ENCODE data around the gene FRAT1. TPM values are rescaled to one million over a fixed set of nuclear protein-coding genes. Genes with fewer than 3 reads are reported as not detected.

FRAT1 gene
- total RNA-seq, 1 experiment from 2014 or later: 1.7 TPM

DNA sequence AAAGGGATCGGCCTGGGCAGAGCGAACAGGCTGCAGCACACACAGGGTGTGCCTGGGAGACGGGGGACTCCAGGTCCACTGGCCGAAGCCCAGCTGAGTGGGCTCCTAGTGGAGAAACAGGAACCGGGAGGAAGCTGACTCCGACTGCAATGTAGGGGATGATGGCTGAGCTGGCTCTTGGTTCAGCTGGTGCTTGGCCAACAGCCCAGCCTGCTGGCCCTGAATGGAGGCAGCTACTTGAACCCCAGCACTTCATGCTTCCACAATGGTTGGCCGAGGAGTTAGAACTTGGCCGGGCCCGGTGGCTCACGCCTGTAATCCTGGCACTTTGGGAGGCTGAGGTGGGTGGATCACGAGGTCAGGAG lies 42.4 kb downstream of the FRAT1 start:
- Histone ChIP-seq H3K27me3 (ENCODE audit: insufficient read depth, low read length) (no peaks in the 10 kb centered on the region), H3K4me2 (ENCODE audit: low read length) (no peak overlapping the region), H2AFZ (ENCODE audit: low read depth, low read length, poor library complexity, severe bottlenecking) (no peak overlapping the region), H3K4me3 (replicated peaks in 1 of 2; ENCODE audit: low read depth in 1 of 2, low read length in 2 of 2) (no peak overlapping the region), H3K36me3 (ENCODE audit: control insufficient read depth in 1 of 2, insufficient read depth in 2 of 2, low read length in 2 of 2) (peaks cover 19 to 63% of the 10 kb centered on the region in 2 experiments), H3K9me3 (ENCODE audit: control insufficient read depth in 1 of 2, insufficient read depth in 1 of 2, low read depth in 1 of 2, low read length in 2 of 2) (no peaks in the 10 kb centered on the region), H3K27ac (ENCODE audit: low read depth, low read length) (no peak overlapping the region), H3K9me2 (ENCODE audit: insufficient read depth) (no peaks in the 10 kb centered on the region), H3K4me1 (ENCODE audit: control insufficient read depth in 1 of 2, insufficient read depth in 2 of 2, low read length in 2 of 2) (no peaks in the 10 kb centered on the region), H3K79me2 (ENCODE audit: insufficient read depth, low read length) (no peaks in the 10 kb centered on the region), H4K20me1 (ENCODE audit: insufficient read depth) (no peaks in the 10 kb centered on the region), H3K9ac (ENCODE audit: low read length) (no peak overlapping the region)
- POLR2A ChIA-PET: no interaction called here
- CTCF ChIA-PET: interaction anchor here (0.7 kb wide), 1 partner anchor 336 kb away, joined by 3 read pairs; no protein-coding TSS in a partner anchor
- intact Hi-C loops (cut with micrococcal nuclease): no loop called here
- ATAC-seq (no peak), DNase-seq (ENCODE audit: low read depth, low spot score) (no peak)
- RAD21 ChIA-PET (ENCODE audit: low non-redundant PET in 1 of 2, low total read pairs in 2 of 2, uncharacterized antibody in 2 of 2, unreplicated experiment in 2 of 2): no interaction called here
- BruUV-seq (replicated peaks): no TSS peak
- TF ChIP-seq ZFX (IDR thresholded peaks at IDR 0.05): no peak
- TF ChIP-seq ZBTB33 (IDR thresholded peaks at IDR 0.05; ENCODE audit: extremely low read depth, insufficient replicate concordance, low read length): no peak

GRCh38 chr10:97362310-97363033 lies 43.4 kb downstream of the FRAT1 start:
- Histone ChIP-seq H3K9me2 (ENCODE audit: insufficient read depth) (no peaks in the 10 kb centered on the region), H3K27me3 (ENCODE audit: insufficient read depth, low read length) (no peaks in the 10 kb centered on the region), H3K36me3 (ENCODE audit: control insufficient read depth in 1 of 2, insufficient read depth in 2 of 2, low read length in 2 of 2) (peaks cover 16 to 56% of the 10 kb centered on the region in 2 experiments), H4K20me1 (ENCODE audit: insufficient read depth) (no peaks in the 10 kb centered on the region), H3K27ac (ENCODE audit: low read depth, low read length) (no peak overlapping the region), H2AFZ (ENCODE audit: low read depth, low read length, poor library complexity, severe bottlenecking) (no peak overlapping the region), H3K4me3 (replicated peaks in 1 of 2; ENCODE audit: low read depth in 1 of 2, low read length in 2 of 2) (no peak overlapping the region), H3K9me3 (ENCODE audit: control insufficient read depth in 1 of 2, insufficient read depth in 1 of 2, low read depth in 1 of 2, low read length in 2 of 2) (no peaks in the 10 kb centered on the region), H3K79me2 (ENCODE audit: insufficient read depth, low read length) (no peaks in the 10 kb centered on the region), H3K4me1 (ENCODE audit: control insufficient read depth in 1 of 2, insufficient read depth in 2 of 2, low read length in 2 of 2) (no peaks in the 10 kb centered on the region), H3K4me2 (ENCODE audit: low read length) (no peak overlapping the region), H3K9ac (ENCODE audit: low read length) (no peak overlapping the region)
- CTCF ChIA-PET: no interaction called here
- BruUV-seq (replicated peaks): no TSS peak
- DNase-seq (ENCODE audit: low read depth, low spot score) (no peak), ATAC-seq (no peak)
- RAD21 ChIA-PET (ENCODE audit: low non-redundant PET in 1 of 2, low total read pairs in 2 of 2, uncharacterized antibody in 2 of 2, unreplicated experiment in 2 of 2): no interaction called here
- POLR2A ChIA-PET: no interaction called here
- intact Hi-C loops (cut with micrococcal nuclease): no loop called here
- TF ChIP-seq POLR2A (IDR thresholded peaks at IDR 0.05; ENCODE audit: borderline replicate concordance, extremely low read depth, insufficient read depth, insufficient read length) (no peak), JUND (IDR thresholded peaks at IDR 0.05) (no peak), TCF7L2 (IDR thresholded peaks at IDR 0.05; ENCODE audit: borderline replicate concordance, extremely low read depth, insufficient read depth, insufficient read length) (no peak), REST (IDR thresholded peaks at IDR 0.05; ENCODE audit: low read depth) (no peak), ZFX (IDR thresholded peaks at IDR 0.05) (no peak), EZH2phosphoT487 (IDR thresholded peaks at IDR 0.05; ENCODE audit: borderline replicate concordance) (no peak), FOSL1 (IDR thresholded peaks at IDR 0.05; ENCODE audit: low read depth) (no peak)
- TF ChIP-seq, protein P1, sequence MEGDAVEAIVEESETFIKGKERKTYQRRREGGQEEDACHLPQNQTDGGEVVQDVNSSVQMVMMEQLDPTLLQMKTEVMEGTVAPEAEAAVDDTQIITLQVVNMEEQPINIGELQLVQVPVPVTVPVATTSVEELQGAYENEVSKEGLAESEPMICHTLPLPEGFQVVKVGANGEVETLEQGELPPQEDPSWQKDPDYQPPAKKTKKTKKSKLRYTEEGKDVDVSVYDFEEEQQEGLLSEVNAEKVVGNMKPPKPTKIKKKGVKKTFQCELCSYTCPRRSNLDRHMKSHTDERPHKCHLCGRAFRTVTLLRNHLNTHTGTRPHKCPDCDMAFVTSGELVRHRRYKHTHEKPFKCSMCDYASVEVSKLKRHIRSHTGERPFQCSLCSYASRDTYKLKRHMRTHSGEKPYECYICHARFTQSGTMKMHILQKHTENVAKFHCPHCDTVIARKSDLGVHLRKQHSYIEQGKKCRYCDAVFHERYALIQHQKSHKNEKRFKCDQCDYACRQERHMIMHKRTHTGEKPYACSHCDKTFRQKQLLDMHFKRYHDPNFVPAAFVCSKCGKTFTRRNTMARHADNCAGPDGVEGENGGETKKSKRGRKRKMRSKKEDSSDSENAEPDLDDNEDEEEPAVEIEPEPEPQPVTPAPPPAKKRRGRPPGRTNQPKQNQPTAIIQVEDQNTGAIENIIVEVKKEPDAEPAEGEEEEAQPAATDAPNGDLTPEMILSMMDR (IDR thresholded peaks at IDR 0.05 in 2 of 3, conservative IDR thresholded peaks at IDR 0.05 in 1 of 3; ENCODE audit: borderline replicate concordance in 1 of 3, insufficient read depth in 1 of 3, low read depth in 2 of 3, low read length in 2 of 3): no peak

Data from HCT116 (cell line).